ENCODE data around the gene ARID4A.
"Not testable (repeated sequence)": the region's sequence is repeated elsewhere in the genome, so short reads cannot be mapped to it uniquely, and the experiment has no call there.

The ARID4A gene

GRCh38 chr14:58362798-58363412 lies 64.5 kb downstream of the ARID4A start:
- no peak for DNase-seq (ENCODE audit: low read depth)

- DNase-seq (ENCODE audit: low read depth), result no peak
Observed at GRCh38 chr14:58364316-58364715, 66.0 kb downstream of the ARID4A start.

GRCh38 chr14:58367296-58367695 lies 68.9 kb downstream of the ARID4A start:
- no peak for DNase-seq (ENCODE audit: low read depth)

- DNase-seq (ENCODE audit: low read depth), result no peak
Observed at GRCh38 chr14:58368956-58369355, 70.6 kb downstream of the ARID4A start.

GRCh38 chr14:58376791-58377190 lies 78.4 kb downstream of the ARID4A start:
- no peak for DNase-seq (ENCODE audit: low read depth)

GRCh38 chr14:58390830-58391229 lies 92.5 kb downstream of the ARID4A start:
- DNase-seq (ENCODE audit: low read depth), result no peak

- no peak for DNase-seq (ENCODE audit: low read depth)
Observed at GRCh38 chr14:58395562-58395811, 97.1 kb downstream of the ARID4A start.

- peak; percentile 63 for DNase-seq (ENCODE audit: low read depth)
Observed at GRCh38 chr14:58395812-58396788, 97.7 kb downstream of the ARID4A start, which contains the start of gene TOMM20L. Gene TOMM20L (plus strand): TSS chr14:58395930. CDS start chr14:58395958, 28 bp downstream.

- DNase-seq (ENCODE audit: low read depth), result no peak
Observed at GRCh38 chr14:58397156-58397555, 98.8 kb downstream of the ARID4A start.

- no peak for DNase-seq (ENCODE audit: low read depth)
Observed at GRCh38 chr14:58398495-58398894, 100.1 kb downstream of the ARID4A start.

GRCh38 chr14:58398895-58399294 lies 100.5 kb downstream of the ARID4A start:
- DNase-seq (ENCODE audit: low read depth), result no peak

GRCh38 chr14:58401587-58401986 lies 103.2 kb downstream of the ARID4A start:
- DNase-seq (ENCODE audit: low read depth), result no peak

GRCh38 chr14:58408681-58409215 lies 110.4 kb downstream of the ARID4A start:
- no peak for DNase-seq (ENCODE audit: low read depth)

GRCh38 chr14:58414845-58415244 lies 116.5 kb downstream of the ARID4A start:
- DNase-seq (ENCODE audit: low read depth), result no peak

GRCh38 chr14:58415636-58416547 lies 117.5 kb downstream of the ARID4A start:
- DNase-seq (ENCODE audit: low read depth), result no peak

- DNase-seq (ENCODE audit: low read depth), result not testable (repeated sequence)
Observed at GRCh38 chr14:58416934-58417333, 118.6 kb downstream of the ARID4A start.

Measured in activated T-helper 1 cell treated with Interleukin-2 at 50 U/mL for 16 hours (primary cell).